ENCODE measurements around the gene RABL2A.
A peak's percentile ranks its signal among the peaks of the same experiment; 100 is the strongest.
"Not testable (repeated sequence)": the region's sequence is repeated elsewhere in the genome, so short reads cannot be mapped to it uniquely, and the experiment has no call there.

Gene RABL2A

GRCh38 chr2:113626616-113627330 is at the start of gene RABL2A:
RABL2A (plus strand) TSS chr2:113627266; CDS start chr2:113628607, 1,341 bp downstream.
- peak; percentile 79 for DNase-seq

- not testable (repeated sequence) for DNase-seq
Measured at GRCh38 chr2:113578508-113578907, 48.6 kb upstream of the RABL2A start.

GRCh38 chr2:113582473-113582872 is 44.6 kb upstream of the RABL2A start:
- DNase-seq, result not testable (repeated sequence)

GRCh38 chr2:113583521-113584225 is 43.4 kb upstream of the RABL2A start:
- DNase-seq, result peak; percentile 76

- DNase-seq, result not testable (repeated sequence)
Measured at GRCh38 chr2:113584311-113585092, 42.6 kb upstream of the RABL2A start.

- peak; percentile 55 for DNase-seq
Measured at GRCh38 chr2:113587201-113587600, 39.9 kb upstream of the RABL2A start.

GRCh38 chr2:113589591-113589990 is 37.5 kb upstream of the RABL2A start:
- DNase-seq, result not testable (repeated sequence)

GRCh38 chr2:113591926-113592325 is 35.1 kb upstream of the RABL2A start:
- DNase-seq, result not testable (repeated sequence)

- DNase-seq, result not testable (repeated sequence)
Measured at GRCh38 chr2:113593280-113593679, 33.8 kb upstream of the RABL2A start.

GRCh38 chr2:113595725-113596124 is 31.3 kb upstream of the RABL2A start:
- DNase-seq, result not testable (repeated sequence)

- not testable (repeated sequence) for DNase-seq
Measured at GRCh38 chr2:113597164-113597563, 29.9 kb upstream of the RABL2A start.

- DNase-seq, result not testable (repeated sequence)
Measured at GRCh38 chr2:113597572-113597971, 29.5 kb upstream of the RABL2A start.

GRCh38 chr2:113598180-113598579 is 28.9 kb upstream of the RABL2A start:
- not testable (repeated sequence) for DNase-seq

GRCh38 chr2:113598738-113599137 is 28.3 kb upstream of the RABL2A start:
- DNase-seq, result not testable (repeated sequence)

GRCh38 chr2:113599208-113599607 is 27.9 kb upstream of the RABL2A start:
- not testable (repeated sequence) for DNase-seq

- DNase-seq, result not testable (repeated sequence)
Measured at GRCh38 chr2:113602040-113602769, 24.9 kb upstream of the RABL2A start.

GRCh38 chr2:113602869-113603466 is 24.1 kb upstream of the RABL2A start:
- no peak for DNase-seq

- peak; percentile 81 for DNase-seq
Measured at GRCh38 chr2:113603467-113604084, 23.5 kb upstream of the RABL2A start.

- peak; percentile 89 for DNase-seq
Measured at GRCh38 chr2:113604085-113604477, 23.0 kb upstream of the RABL2A start.

- DNase-seq, result not testable (repeated sequence)
Measured at GRCh38 chr2:113604661-113605060, 22.4 kb upstream of the RABL2A start.

- not testable (repeated sequence) for DNase-seq
Measured at GRCh38 chr2:113606036-113606435, 21.0 kb upstream of the RABL2A start.

GRCh38 chr2:113609822-113610221 is 17.2 kb upstream of the RABL2A start:
- DNase-seq, result not testable (repeated sequence)
